Measurements from ENCODE around the gene MYH10.

The MYH10 gene

DNA sequence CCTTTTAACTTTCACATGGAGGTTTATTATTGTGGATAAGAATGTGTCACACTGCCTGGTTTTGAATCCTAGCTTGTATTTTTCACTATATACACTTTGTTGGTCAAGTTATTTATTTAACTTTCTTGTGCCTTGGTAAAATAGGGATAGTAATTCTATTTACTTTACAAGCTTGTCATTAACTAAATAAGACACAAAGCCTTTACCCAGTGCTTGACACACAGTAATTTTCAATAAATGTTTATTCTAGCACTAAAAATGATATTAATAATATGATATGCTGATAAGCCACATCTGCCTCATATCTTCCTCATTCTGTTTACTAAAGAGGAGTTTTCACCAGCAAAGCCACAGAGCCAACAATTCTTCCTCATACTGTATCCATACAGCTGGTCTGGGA is 27.8 kb downstream of the MYH10 start:
- no peak for DNase-seq

- no peak for DNase-seq
Measured at GRCh38 chr17:8599351-8600011, 31.0 kb downstream of the MYH10 start.

GRCh38 chr17:8598913-8599312 is 31.6 kb downstream of the MYH10 start:
- no peak for DNase-seq

- no peak for DNase-seq
Measured at GRCh38 chr17:8593830-8594229, 36.7 kb downstream of the MYH10 start.

DNA sequence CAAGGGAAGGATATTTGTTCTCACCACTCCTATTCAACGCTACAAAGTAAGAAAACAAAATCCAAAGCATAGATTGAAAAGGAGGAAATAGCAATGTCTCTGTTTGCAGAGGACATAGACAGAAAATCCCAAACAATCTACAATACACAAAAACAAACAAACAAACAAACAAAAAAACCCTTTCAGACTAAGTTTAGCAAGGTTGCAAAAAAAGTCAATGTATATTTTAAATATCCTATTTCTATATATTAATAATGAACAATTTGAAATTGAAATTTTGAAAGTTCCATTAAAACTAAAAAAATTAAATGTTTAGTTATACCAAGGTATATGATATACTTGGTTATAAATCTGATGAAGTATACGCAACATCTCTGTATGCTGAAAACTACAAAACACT is 37.2 kb downstream of the MYH10 start:
- DNase-seq = no peak

DNA sequence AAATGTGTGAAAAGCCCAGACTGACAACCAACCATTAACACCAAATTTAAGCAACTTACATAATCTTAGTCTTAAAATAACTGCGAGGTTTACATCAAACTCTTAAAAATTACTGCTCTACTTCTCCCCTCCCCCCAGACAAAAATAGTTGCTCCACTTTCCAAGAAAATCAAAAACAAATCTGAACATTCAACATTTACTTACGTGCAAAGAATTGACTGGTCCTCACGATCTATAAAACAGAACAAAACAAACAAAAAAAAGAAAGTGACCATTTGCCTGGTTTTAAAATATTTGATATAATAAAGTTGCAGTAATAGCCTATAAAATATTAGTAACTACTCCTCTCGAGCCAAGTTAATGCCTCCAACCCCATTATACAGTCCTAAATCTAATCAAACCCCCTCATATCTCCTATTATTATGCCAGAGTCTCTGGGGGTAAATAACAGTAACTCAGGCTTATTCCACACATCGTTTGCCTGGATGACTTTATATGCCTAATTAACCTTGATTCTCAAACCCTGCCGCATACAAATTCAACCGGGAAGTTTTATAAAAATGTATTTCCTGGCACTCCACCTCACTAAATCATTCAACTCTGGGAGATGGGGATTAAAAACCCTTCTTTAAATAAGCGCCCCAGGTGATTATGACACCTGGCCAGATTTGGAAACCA is 41.5 kb downstream of the MYH10 start:
- DNase-seq = no peak

GRCh38 chr17:8586766-8587165 is 43.8 kb downstream of the MYH10 start:
- no peak for DNase-seq

DNA sequence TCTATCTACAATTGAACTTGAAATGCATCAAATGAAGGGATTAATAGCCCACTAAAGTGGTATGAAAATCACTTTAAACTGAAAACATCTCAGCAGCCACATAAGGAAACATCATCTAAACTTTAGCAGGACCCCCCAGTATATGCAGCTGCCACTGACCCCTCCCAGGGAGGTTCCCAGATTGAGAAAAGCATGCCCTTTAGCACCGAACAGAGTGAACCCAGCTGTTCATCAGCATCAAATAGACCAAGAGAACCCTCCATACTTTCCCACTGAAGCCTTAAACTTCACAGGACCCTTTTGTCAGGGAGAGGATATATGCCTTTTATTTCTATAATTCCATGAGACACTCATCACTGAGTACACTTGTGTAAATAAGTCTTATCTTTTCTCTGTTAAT is 44.6 kb downstream of the MYH10 start:
- no peak for DNase-seq

DNA sequence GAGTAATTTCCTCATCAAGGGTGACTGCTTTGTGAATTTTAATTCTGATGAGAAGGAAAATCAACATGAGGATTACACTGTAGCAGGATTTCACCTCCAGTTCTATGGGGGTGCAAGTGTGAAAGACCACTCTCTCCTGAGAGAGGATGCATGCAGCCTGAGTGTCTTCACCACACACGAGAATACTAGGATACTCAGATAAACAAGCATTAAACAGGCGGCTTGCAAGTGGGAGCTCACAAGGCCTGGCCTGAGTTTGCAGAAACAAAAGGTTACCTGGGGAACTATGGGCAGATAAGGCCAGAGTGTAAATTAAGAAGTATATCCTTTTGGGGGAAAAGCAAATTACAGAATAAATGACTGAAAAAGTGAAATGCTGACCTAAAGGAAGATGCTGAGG is 46.6 kb downstream of the MYH10 start:
- no peak for DNase-seq

GRCh38 chr17:8580952-8581658 is 49.4 kb downstream of the MYH10 start:
- no peak for DNase-seq

- DNase-seq = no peak
Measured at GRCh38 chr17:8577868-8578267, 52.7 kb downstream of the MYH10 start.

- no peak for DNase-seq
Measured at GRCh38 chr17:8576559-8577294, 53.8 kb downstream of the MYH10 start.

GRCh38 chr17:8574687-8575086 is 55.8 kb downstream of the MYH10 start:
- DNase-seq = no peak

DNA sequence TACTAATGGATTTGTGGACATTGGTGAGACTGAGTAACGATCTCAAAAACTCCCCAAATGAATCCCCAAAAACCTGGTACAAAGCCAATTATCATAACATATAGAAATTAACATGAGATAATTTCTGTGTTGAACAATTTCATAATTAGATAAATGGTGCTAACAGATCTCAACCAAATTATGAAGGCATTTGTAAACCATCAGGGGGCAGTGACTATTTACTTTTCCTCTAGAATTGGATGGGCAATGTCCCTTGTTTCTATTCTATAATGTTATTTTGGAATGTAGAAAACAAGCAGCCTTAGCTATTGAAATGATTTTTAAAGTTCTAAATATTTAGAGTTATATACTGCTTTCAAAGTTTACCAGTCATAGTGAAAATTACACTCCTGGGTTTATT is 57.8 kb downstream of the MYH10 start:
- no peak for DNase-seq

GRCh38 chr17:8563981-8564602 is 66.4 kb downstream of the MYH10 start:
- DNase-seq = no peak

DNA sequence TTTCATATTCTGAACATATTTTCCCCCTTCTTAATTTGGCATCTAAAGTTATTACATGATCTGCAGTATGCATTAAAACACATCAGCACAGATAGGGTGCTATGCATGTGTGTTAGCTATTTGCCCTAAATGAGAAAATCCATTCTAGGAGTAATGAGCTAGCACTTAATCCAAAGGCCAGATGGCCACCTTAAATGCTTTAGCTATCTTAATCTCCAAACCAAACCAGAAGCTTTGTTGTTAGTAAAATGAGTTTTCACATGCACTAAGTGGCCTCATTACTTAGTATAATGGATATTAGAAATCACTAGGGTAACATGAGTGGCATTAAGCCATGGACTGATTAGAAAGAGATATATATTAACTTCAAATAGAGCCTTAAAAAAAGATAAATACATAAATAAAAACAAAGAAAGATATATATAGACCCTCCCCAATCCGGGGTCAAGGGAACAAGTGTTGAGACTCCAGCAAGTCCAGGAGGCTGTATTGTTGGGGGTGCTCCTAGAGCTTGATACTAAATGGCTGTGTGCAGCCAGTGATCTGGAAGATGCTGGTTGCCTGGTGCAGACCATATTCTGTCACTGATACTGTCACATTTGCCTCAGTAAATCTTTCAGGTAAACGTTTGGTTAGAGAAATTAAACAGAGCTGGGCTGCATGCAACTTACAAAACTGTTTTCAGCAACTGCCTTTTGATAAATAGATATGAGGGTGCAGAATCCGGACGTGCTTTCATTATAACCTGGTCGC is 67.3 kb downstream of the MYH10 start:
- no peak for DNase-seq

DNA sequence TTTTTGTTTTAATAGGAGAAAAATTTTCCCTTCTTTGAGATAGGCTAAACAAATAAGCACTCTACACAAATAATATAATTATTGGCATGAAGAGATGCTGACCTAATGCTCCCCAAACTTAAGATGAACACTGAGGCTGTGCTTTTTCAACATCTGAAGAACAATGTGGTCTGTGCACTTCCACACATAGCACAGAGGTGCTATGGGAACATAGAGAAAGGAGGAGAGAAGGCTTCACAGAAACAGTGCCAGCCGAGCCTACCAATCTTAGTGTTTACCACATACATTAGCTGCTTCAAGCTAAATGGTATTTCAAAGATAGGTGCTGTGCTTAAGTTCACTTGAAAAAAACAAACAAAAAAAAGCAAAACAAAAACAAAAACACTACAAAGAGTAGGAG is 72.4 kb downstream of the MYH10 start:
- no peak for DNase-seq

- DNase-seq = no peak
Measured at GRCh38 chr17:8557176-8557806, 73.2 kb downstream of the MYH10 start.

DNA sequence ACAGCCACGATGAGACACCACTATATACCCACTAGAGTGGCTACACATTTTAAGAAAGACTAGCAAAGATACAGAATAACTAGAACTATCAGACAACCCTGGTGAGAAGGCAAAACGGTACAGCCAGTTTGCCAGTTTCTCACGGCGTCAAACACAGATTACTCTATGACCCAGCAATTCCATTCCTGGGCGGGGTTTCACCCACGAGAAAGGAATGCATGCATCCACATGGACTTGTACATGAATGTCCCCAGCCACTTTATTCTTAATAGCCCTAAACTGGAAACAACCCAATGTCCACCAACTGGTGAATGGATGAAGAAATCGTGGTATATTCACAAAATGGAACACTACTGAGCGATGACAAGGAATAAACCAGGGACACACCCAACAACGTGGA is 74.5 kb downstream of the MYH10 start:
- no peak for DNase-seq

DNA sequence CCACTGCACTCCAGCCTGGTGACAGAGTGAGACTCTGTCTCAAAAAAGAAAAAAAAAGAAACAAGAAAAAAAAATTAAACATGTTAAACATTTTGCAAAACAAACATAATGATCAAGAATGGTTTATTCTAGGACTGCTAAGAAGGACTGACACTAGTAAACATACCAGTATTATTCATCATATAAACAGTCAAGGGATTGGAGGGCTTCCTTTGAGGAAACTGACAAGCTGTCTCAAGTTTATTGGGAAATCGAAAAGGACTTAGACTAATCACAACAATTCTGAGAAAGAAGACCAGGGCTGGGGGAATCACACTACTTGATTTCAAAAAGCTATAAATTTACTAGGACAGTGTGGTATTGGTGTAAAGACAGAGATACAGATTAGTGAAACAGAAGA is 75.5 kb downstream of the MYH10 start:
- no peak for DNase-seq

- DNase-seq = no peak
Measured at GRCh38 chr17:8552577-8553320, 77.8 kb downstream of the MYH10 start.
